A673 (cell line): ENCODE measurements around the gene LRRC25. TPM values are rescaled to one million over a fixed set of nuclear protein-coding genes. Genes with fewer than 3 reads are reported as not detected.

Experiments used
- BruUV-seq: library from RNA; stranded (reverse); fragments of 400-500 nt; replicated peaks from 2 replicates; lab custom pipeline; 2021; lab: Mats Ljungman, UMichigan
- CTCF ChIA-PET: fragments of 300-600 bp; sonication (Branson Sonifier 250); formaldehyde crosslinking; loops from one replicate; lab custom pipeline; 2022; ENCODE audit warnings: antibody characterized with exemption; lab: Charles Lee
- POLR2A ChIA-PET: fragments of 300-600 bp; sonication (Branson Sonifier 250); formaldehyde crosslinking; loops from one replicate; lab custom pipeline; 2022; ENCODE audit warnings: antibody characterized with exemption; ENCODE audit not compliant: low non-redundant PET; lab: Charles Lee
- DNase-seq: peaks from one replicate; pipeline ENCODE4 v3.0.0-alpha.2; 2015; ENCODE audit warnings: low spot score
- H3K27ac ChIP-seq: fragments of 200-600 bp; sonication (generic); 2 replicates; pipeline ENCODE4 v1.5.1; 2016; ENCODE audit warnings: mixed run types, low read depth, mild to moderate bottlenecking, mixed read lengths, antibody characterized with exemption, low read length; ENCODE audit not compliant: poor library complexity, severe bottlenecking
- H3K27me3 ChIP-seq: fragments of 200-600 bp; sonication (generic); replicated peaks from 2 replicates; pipeline ENCODE4 v1.6.1; 2017; ENCODE audit warnings: mixed run types, low read depth, mild to moderate bottlenecking, mixed read lengths, antibody characterized with exemption, low read length; ENCODE audit not compliant: insufficient read depth, poor library complexity
- H3K36me3 ChIP-seq: fragments of 200-600 bp; sonication (generic); 2 replicates; pipeline ENCODE4 v1.6.1; 2016; ENCODE audit warnings: mixed run types, mild to moderate bottlenecking, mixed read lengths, antibody characterized with exemption, low read length; ENCODE audit not compliant: insufficient read depth, poor library complexity, severe bottlenecking
- H3K4me1 ChIP-seq: fragments of 200-600 bp; sonication (generic); 2 replicates; pipeline ENCODE4 v1.6.1; 2017; ENCODE audit warnings: mixed run types, mild to moderate bottlenecking, mixed read lengths, antibody characterized with exemption, low read length; ENCODE audit not compliant: insufficient read depth, poor library complexity, severe bottlenecking
- H3K4me3 ChIP-seq: fragments of 200-600 bp; sonication (generic); 2 replicates; pipeline ENCODE4 v1.5.1; 2016; ENCODE audit warnings: low read depth, mixed run types, mild to moderate bottlenecking, mixed read lengths, low read length; ENCODE audit not compliant: poor library complexity, severe bottlenecking
- H3K9me3 ChIP-seq: fragments of 200-600 bp; sonication (generic); 2 replicates; pipeline ENCODE4 v1.6.1; 2016; ENCODE audit warnings: mixed run types, low read depth, mild to moderate bottlenecking, mixed read lengths, antibody characterized with exemption, low read length; ENCODE audit not compliant: poor library complexity, severe bottlenecking
- CTCF ChIP-seq: fragments of 300-800, 200-600 bp; sonication (generic); conservative IDR thresholded peaks from 2 replicates; pipeline ENCODE4 v1.5.1; 2017; ENCODE audit warnings: low read depth, mild to moderate bottlenecking, antibody characterized with exemption, low read length, moderate library complexity, mixed read lengths
- EZH2 ChIP-seq: fragments of 200-600 bp; sonication (generic); IDR thresholded peaks from 2 replicates; pipeline ENCODE4 v1.6.1; 2017; ENCODE audit warnings: borderline replicate concordance, low read depth, mild to moderate bottlenecking, mixed read lengths, antibody characterized with exemption, low read length; ENCODE audit not compliant: poor library complexity, severe bottlenecking
- intact Hi-C: fragments of 100-400 bp; cut with micrococcal nuclease; formaldehyde crosslinking; loops from one replicate; pipeline ENCODE4 v1.10.0; 2022; ENCODE audit not compliant: unreplicated experiment
- total RNA-seq: library from RNA; stranded (reverse); gene quantifications from 2 replicates; pipeline ENCODE4 v1.2.3, GENCODE V29; 2021

Gene LRRC25
- total RNA-seq, 1 experiment from 2014 or later = not detected

- DNase-seq = peak; percentile 78
- no peaks in the 10 kb centered on the region for H3K27me3 ChIP-seq
- POLR2A ChIA-PET = interaction anchor here (0.6 kb wide), 1 partner anchor 51 kb away, joined by 13 read pairs; no protein-coding TSS in a partner anchor
- CTCF ChIA-PET = interaction anchor here (0.8 to 2.0 kb wide), 2 partner anchors 12 to 23 kb away, joined by 3 to 5 read pairs; no protein-coding TSS in a partner anchor
- intact Hi-C loops = no loop called here
- H3K4me1 ChIP-seq = peaks cover 36% of the 10 kb centered on the region
- no TSS peak for BruUV-seq
- H3K36me3 ChIP-seq = peaks cover 22% of the 10 kb centered on the region
- H3K9me3 ChIP-seq = no peaks in the 10 kb centered on the region
- no peak for TF ChIP-seq CTCF
- no peak for TF ChIP-seq EZH2
- H3K4me3 ChIP-seq = no peak overlapping the region
- H3K27ac ChIP-seq = peak overlapping the region; percentile 84
Measured at GRCh38 chr19:18439025-18439909, 41.8 kb upstream of the LRRC25 start.

DNA sequence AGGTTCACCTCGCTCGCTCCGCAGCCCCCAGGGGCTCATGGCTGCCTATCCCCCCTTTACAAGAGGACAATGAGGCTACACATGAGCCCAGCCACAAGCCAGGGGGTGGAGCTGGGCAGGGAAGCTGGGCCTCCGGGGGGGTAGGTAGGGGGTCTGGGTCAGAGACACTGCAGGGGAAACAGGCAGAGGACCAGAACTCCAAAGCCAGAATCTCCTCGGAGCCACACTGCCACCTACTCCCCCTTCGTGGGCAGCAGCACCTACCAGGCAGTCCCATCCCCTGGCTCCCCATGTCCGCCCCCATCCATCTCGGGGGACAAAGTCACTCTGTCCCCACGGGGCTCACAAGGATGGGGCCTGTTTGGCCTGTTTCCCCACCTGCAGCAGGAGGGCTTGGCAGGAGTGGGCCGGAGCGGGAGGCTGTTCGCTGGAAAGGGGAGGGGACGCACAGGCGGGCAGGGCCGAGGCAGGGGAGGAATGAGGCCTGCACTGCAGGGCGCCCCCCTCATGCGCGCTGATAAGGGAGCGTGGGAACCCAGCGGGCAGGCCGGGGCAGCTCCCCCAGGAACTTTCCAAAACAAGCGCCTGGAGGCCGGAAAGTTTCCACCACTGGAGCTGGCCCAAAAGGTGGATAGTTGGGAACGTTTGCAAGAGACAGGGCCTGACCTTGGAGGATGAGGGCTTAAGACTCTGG, 41.1 kb upstream of the LRRC25 start:
- intact Hi-C loops = no loop called here
- ChIA-PET CTCF (interaction anchor here (0.8 to 2.0 kb wide), 2 partner anchors 13 to 23 kb away, joined by 3 to 5 read pairs; no protein-coding TSS in a partner anchor), POLR2A (interaction anchor here (0.6 kb wide), 1 partner anchor 528 kb away, joined by 12 read pairs; no protein-coding TSS in a partner anchor)
- no TSS peak for BruUV-seq
- TF ChIP-seq EZH2 = no peak
- TF ChIP-seq CTCF = no peak
- no peaks in the 10 kb centered on the region for H3K9me3 ChIP-seq
- H3K4me3 ChIP-seq = peak overlapping the region; percentile 66
- peaks cover 41% of the 10 kb centered on the region for H3K4me1 ChIP-seq
- H3K27me3 ChIP-seq = no peaks in the 10 kb centered on the region
- no peak for DNase-seq
- H3K27ac ChIP-seq = peak overlapping the region; percentile 84
- H3K36me3 ChIP-seq = peaks cover 26% of the 10 kb centered on the region
